ENCODE measurements around the gene FFAR3.
"Not testable (repeated sequence)": the region's sequence is repeated elsewhere in the genome, so short reads cannot be mapped to it uniquely, and the experiment has no call there.

Gene FFAR3

DNA sequence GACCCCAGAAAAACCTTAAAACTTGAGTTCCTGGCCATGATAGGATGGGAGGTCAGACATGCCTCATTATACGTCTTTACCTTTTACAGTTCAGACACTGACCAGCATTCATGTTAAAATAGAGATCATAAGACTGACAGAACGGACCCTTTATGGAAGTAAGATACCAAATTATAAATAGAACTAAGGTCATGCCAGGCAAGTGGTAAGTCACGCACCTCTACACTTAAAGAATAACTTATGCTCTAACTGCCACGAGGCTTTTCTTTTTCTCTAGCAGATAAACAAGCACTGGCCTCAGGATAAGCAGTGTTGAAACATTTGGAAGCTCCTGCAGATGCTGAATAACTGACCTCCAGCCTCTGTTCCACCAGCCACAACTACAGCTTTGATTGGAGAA, 41.0 kb downstream of the FFAR3 start:
- FAIRE-seq: no peak
- no peak for DNase-seq (ENCODE audit: insufficient read length, low spot score)

DNA sequence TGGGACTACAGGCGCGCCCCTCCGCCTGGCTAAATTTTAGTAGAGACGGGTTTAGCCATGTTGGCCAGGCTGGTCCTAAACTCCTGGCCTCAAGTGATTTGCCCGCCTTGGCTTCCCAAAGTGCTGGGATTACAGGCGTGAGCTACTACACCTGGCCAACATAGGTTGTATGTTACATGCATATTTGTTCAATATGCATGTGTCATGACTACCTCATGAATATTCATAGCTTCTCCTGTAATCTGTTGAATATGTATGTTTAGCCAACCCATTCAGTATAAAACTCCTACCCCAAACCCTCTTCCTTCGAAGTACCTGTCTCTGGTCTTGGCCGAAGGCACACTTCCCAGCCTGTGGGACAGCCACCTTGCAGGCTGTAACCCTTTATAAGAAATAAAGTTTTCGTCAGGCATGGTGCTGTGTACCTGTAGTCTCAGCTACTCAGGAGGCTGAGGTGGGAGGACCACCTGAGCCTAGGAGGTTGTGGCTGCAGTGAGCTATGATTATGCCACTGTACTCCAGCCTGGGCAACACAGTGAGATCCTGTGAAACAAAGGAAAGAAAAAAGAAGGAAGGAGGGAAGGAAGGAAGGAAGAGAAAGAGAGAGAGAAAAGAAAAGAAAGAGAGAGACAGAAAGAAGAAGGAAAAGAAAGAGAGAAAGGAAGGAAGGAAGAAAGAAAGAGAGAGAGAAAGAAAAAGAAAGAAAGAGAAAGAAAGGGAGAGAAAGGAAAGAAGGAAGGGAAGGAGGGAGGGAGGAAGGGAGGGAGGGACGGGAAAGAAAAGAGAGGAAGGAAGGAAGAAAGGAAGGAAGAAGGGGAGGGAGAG, 41.9 kb downstream of the FFAR3 start:
- DNase-seq (ENCODE audit: insufficient read length, low spot score) (no peak), FAIRE-seq (no peak)

DNA sequence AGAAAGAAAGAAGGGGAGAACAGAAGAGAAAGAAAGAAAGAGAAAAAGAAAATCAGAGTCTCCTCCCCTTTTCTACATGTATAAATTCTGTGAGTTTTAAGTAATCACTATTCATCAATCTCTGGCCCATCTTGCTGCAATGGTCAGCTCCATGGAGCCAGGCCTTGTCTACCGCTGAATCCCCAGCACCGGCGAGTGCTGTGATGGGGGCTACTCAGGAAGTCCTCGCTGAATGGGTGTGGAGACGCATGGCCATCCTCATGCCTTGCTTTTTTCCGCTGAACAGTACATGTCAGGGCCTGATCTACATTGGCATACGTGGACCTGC, 42.5 kb downstream of the FFAR3 start:
- DNase-seq (ENCODE audit: insufficient read length, low spot score) (no peak), FAIRE-seq (no peak)

DNA sequence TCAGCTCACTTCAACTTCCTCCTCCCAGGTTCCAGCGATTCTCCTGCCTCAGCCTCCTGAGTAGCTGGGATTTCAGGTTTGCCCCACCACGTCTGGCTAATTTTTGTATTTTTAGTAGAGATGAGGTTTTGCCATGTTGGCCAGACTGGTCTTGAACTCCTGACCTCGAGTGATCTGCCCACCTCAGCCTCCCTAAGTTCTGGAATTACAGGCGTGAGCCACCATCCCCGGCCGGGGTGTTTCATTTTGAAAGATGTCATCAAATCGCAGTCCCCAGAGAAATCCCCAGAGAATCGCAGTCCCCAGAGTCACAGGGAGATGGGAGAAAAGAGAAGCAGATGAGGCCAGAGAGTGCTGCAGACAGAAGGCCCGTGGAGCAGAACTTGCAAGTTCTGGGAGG, 43.2 kb downstream of the FFAR3 start:
- FAIRE-seq: peak; percentile 73
- not testable (repeated sequence) for DNase-seq (ENCODE audit: insufficient read length, low spot score)

DNA sequence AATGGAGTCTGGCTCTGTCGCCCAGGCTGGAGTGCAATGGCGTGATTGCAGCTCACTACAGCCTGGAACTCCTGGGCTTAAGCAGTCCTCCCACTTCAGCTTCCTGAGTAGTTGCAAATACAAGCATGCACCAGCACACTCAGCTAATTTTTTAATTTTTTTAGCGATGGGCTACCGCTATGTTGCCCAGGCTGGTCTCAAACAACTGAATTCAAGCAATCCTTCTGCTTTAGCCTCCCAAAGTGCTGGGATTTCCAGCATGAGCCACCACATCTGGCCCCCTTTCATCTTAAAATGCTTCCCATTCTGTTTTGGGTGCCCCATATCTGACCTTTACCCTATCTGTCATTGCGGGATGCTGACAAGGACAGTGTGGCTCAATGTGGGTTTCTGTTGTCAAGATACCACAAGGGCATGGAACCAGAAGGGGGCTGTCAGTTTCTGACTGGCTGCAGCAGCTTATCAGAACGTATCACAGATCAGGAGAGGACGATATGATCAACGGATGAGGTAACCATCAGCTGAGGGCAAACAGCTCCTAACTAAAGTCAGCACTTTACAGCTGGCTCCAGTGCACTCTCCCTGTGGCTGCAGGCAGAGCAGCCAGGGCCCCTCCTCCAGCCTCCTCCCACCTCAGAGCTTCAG, 45.0 kb downstream of the FFAR3 start:
- FAIRE-seq (no peak), DNase-seq (ENCODE audit: insufficient read length, low spot score) (no peak)

DNA sequence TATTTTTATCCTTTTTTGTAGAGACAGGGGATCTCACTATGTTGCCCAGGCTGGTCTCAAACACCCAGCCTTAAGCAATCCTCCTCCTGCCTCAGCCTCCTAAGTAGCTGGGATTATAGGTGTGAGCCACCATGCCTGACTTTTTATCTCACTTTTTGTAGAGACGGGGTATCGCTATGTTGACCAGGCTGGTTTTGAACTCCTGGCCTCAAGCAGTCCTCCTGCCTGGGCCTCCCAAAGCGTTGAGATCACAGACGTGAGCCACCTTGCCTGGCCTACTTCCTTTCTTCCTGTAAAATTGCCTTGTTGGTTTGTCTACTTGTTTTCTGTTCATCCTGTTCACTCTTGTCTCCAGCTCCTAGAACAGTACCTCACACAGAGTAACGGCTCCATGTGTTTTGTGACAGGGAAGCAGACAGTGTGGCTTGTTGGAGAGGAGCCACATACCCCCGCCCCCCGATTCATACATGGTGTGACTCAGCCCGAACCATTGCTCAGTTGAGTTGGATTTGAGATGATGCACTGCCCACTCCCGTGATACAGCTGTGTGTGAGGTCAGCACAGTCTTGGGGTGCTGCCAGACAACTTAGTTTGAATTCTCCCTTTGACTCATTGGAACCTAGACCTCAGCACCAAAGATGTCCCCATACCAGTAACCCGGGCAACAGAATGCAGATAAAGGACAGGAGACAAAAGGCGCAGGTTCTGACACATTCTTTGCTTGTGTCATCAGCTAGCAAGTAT, 46.8 kb downstream of the FFAR3 start:
- peak; percentile 55 for FAIRE-seq

DNA sequence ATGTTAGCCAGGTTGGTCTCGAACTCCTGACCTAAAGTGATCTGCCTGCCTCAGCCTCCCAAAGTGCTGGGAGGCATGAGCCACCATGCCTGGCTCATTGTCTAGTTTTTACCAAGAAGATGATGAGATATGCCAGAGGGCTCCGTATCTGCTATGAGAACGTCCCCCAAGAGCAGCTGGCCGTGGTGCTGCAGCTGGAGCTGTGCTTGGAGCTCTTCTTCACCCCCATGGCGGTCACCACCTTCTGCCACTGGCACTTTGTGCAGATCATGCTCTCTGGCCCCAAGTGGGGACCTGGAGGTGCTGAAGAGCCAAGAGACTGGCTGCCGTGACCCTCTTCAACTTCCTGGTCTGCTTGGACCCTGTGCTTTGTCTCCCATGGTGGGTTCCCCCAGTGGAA, 49.4 kb downstream of the FFAR3 start:
- DNase-seq (ENCODE audit: insufficient read length, low spot score): no peak
- FAIRE-seq: no peak

More for the DNA sequence above, 46.8 kb downstream of the FFAR3 start:
- DNase-seq (ENCODE audit: insufficient read length, low spot score): no peak

DNA sequence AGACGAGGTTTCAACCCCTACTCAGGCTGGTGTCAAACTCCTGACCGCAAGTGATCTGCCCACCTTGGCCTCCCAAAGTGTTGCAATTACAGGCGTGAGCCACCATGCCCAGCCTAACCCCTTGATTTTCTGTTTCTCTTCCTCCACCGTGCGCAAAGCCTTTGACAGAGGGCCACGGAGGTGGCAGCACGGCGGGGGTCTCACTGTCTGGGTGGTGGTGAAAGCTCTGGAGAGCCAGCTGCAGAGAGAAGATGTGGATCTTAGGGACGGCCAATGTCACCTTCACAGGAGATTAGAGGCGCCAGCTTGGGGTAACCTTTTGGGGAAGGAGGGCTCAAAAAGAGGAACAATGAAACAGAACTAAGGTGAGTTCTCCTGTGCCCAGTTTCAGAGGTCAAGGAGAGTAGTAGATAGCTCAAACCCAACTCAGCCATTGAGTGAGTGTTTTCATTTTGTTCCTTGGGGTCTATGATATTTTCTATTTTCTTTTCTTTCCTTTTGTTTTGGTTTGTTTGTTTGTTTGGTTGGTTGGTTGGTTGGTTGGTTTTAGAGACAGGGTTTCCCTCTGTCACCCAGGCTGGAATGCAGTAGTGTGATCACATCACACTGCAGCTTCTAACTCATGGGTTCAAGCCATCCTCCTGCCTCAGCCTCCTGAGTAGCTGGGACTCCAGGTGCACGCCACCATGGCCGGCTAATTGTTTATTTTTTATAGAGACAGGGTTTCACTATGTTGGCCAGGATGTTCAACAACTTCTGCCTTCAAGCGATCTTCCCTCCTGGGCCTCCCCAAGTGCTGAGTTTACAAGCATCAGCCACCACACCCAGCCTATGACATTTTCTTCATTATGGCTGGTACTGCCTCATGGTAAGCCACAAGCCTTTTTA, 50.3 kb downstream of the FFAR3 start:
- DNase-seq (ENCODE audit: insufficient read length, low spot score) (peak; percentile 50), FAIRE-seq (peak; percentile 94)

DNA sequence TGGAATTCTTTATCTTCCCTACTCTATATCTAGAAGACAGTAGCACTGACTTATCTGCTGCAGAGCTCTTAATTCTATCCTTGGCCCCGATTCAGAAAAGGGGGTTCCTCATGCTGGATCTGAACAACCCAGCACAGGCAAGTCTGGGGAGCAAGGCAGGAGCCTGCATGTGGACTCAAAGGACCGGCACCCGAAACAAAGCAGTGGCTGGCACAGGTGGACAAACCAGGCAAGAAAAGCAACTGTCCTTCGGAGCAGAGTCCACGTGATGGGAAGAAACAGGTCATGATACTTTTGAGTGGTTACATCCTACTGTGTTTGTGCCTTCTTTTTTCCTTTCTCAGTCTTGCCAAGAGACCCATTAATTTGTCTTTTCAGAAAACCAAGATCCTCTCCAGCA, 50.9 kb downstream of the FFAR3 start:
- DNase-seq (ENCODE audit: insufficient read length, low spot score) (no peak), FAIRE-seq (peak; percentile 35)
